HG03103 (cell line): ENCODE measurements around the gene HMCN1.

Source experiments
- ATAC-seq: cut with Tn5 transposase; IDR thresholded peaks from one replicate; pipeline ENCODE4 v1.9.1; 2021; ENCODE audit warnings: low read depth; ENCODE audit not compliant: unreplicated experiment

The HMCN1 gene

GRCh38 chr1:186002406-186002805 is 268.2 kb downstream of the HMCN1 start:
- no peak for ATAC-seq

- ATAC-seq, result no peak
Measured at GRCh38 chr1:186009039-186009737, 275.0 kb downstream of the HMCN1 start.

GRCh38 chr1:186014370-186015037 is 280.3 kb downstream of the HMCN1 start:
- no peak for ATAC-seq

GRCh38 chr1:186016856-186017255 is 282.7 kb downstream of the HMCN1 start:
- ATAC-seq, result no peak

GRCh38 chr1:186022184-186022583 is 288.0 kb downstream of the HMCN1 start:
- no peak for ATAC-seq

- ATAC-seq, result no peak
Measured at GRCh38 chr1:186026946-186027345, 292.8 kb downstream of the HMCN1 start.

GRCh38 chr1:186027621-186028020 is 293.4 kb downstream of the HMCN1 start:
- no peak for ATAC-seq

- no peak for ATAC-seq
Measured at GRCh38 chr1:186030453-186030852, 296.3 kb downstream of the HMCN1 start.

- no peak for ATAC-seq
Measured at GRCh38 chr1:186033847-186034271, 299.7 kb downstream of the HMCN1 start.

GRCh38 chr1:186042230-186042629 is 308.0 kb downstream of the HMCN1 start:
- no peak for ATAC-seq

GRCh38 chr1:186043296-186043695 is 309.1 kb downstream of the HMCN1 start:
- ATAC-seq, result no peak

- no peak for ATAC-seq
Measured at GRCh38 chr1:186044079-186044685, 310.0 kb downstream of the HMCN1 start.

GRCh38 chr1:186046437-186047211 is 312.4 kb downstream of the HMCN1 start:
- ATAC-seq, result no peak

GRCh38 chr1:186050360-186050759 is 316.2 kb downstream of the HMCN1 start:
- ATAC-seq, result no peak

GRCh38 chr1:186054003-186054402 is 319.8 kb downstream of the HMCN1 start:
- no peak for ATAC-seq

- ATAC-seq, result no peak
Measured at GRCh38 chr1:186054932-186055331, 320.7 kb downstream of the HMCN1 start.

- ATAC-seq, result no peak
Measured at GRCh38 chr1:186055846-186056245, 321.7 kb downstream of the HMCN1 start.

- no peak for ATAC-seq
Measured at GRCh38 chr1:186057086-186057485, 322.9 kb downstream of the HMCN1 start.

GRCh38 chr1:186059311-186059710 is 325.1 kb downstream of the HMCN1 start:
- ATAC-seq, result no peak

- ATAC-seq, result no peak
Measured at GRCh38 chr1:186059752-186060151, 325.6 kb downstream of the HMCN1 start.

- no peak for ATAC-seq
Measured at GRCh38 chr1:186060226-186060625, 326.0 kb downstream of the HMCN1 start.
